Parathyroid adenoma (tissue), 2 donors: ENCODE results near the gene APOBEC2.

Experiments
- H2AFZ ChIP-seq: fragments of 300-600 bp; sonication (generic); one replicate; pipeline ENCODE4 v1.7.0; 2017; ENCODE audit warnings: antibody characterized with exemption, mild to moderate bottlenecking
- H3K27ac ChIP-seq: fragments of 300-600 bp; sonication (generic); one replicate; pipeline ENCODE4 v1.7.0; 2017
- H3K27me3 ChIP-seq: fragments of 300-600 bp; sonication (generic); one replicate; pipeline ENCODE4 v1.7.0; 2017; ENCODE audit warnings: low read length; ENCODE audit not compliant: control insufficient read depth, insufficient read depth
- H3K36me3 ChIP-seq: fragments of 300-600 bp; sonication (generic); one replicate; pipeline ENCODE4 v1.7.0; 2017; ENCODE audit warnings: low read length; ENCODE audit not compliant: control insufficient read depth, insufficient read depth
- H3K4me1 ChIP-seq: fragments of 300-600 bp; sonication (generic); one replicate; pipeline ENCODE4 v1.7.0; 2017; ENCODE audit warnings: control low read depth
- H3K4me2 ChIP-seq: fragments of 300-600 bp; sonication (generic); one replicate; pipeline ENCODE4 v1.7.0; 2017; ENCODE audit warnings: low read length
- H3K4me3 ChIP-seq: fragments of 300-600 bp; sonication (generic); one replicate; pipeline ENCODE4 v1.7.0; 2017; ENCODE audit warnings: low read depth, low read length
- H3K79me2 ChIP-seq: fragments of 300-600 bp; sonication (generic); one replicate; pipeline ENCODE4 v1.7.0; 2017; ENCODE audit warnings: control low read depth
- H3K9ac ChIP-seq: fragments of 300-600 bp; sonication (generic); one replicate; pipeline ENCODE4 v1.7.0; 2017; ENCODE audit warnings: mild to moderate bottlenecking
- H3K9me3 ChIP-seq: fragments of 300-600 bp; sonication (generic); one replicate; pipeline ENCODE4 v1.7.0; 2017; ENCODE audit warnings: low read length; ENCODE audit not compliant: control insufficient read depth
- TF ChIP-seq, protein P1 (sequence below): fragments of 300-600 bp; sonication (generic); IDR thresholded peaks from one replicate; pipeline ENCODE4 v1.7.0; 2017; ENCODE audit warnings: antibody characterized with exemption, mild to moderate bottlenecking
- donor health status: primary hyperparathyroidism.

The APOBEC2 gene

DNA sequence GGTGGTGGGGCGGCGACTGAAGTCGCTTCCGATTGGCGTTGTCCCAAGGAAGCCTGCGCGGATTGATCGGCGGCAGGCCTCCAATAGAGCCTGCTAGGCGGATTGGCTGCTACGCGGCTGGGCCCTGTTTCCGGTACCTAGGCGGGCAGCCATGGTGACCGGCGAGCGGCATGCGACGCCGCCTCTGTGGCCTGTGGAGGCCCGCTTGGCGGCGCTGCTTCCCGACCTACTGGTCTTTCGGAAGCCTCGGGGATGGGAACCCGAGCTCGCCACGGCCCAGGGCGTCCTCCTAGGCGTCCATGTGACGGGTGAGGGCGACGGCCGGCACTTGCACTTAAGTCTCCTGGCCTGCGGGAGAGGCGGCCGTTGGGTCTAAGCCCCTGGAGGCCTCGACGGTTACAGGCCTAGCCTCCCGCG lies 47.9 kb downstream of the APOBEC2 start:
- H3K4me1 ChIP-seq, result no peaks in the 10 kb centered on the region
- TF ChIP-seq, protein P1, sequence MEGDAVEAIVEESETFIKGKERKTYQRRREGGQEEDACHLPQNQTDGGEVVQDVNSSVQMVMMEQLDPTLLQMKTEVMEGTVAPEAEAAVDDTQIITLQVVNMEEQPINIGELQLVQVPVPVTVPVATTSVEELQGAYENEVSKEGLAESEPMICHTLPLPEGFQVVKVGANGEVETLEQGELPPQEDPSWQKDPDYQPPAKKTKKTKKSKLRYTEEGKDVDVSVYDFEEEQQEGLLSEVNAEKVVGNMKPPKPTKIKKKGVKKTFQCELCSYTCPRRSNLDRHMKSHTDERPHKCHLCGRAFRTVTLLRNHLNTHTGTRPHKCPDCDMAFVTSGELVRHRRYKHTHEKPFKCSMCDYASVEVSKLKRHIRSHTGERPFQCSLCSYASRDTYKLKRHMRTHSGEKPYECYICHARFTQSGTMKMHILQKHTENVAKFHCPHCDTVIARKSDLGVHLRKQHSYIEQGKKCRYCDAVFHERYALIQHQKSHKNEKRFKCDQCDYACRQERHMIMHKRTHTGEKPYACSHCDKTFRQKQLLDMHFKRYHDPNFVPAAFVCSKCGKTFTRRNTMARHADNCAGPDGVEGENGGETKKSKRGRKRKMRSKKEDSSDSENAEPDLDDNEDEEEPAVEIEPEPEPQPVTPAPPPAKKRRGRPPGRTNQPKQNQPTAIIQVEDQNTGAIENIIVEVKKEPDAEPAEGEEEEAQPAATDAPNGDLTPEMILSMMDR, result no peak
- H3K9me3 ChIP-seq, result no peaks in the 10 kb centered on the region
- H3K79me2 ChIP-seq, result no peaks in the 10 kb centered on the region
- no peak overlapping the region for H3K4me3 ChIP-seq
- no peak overlapping the region for H3K4me2 ChIP-seq
- no peaks in the 10 kb centered on the region for H3K27me3 ChIP-seq
- H3K36me3 ChIP-seq, result no peaks in the 10 kb centered on the region
- H3K27ac ChIP-seq, result no peak overlapping the region
- no peak overlapping the region for H2AFZ ChIP-seq
- no peak overlapping the region for H3K9ac ChIP-seq

DNA sequence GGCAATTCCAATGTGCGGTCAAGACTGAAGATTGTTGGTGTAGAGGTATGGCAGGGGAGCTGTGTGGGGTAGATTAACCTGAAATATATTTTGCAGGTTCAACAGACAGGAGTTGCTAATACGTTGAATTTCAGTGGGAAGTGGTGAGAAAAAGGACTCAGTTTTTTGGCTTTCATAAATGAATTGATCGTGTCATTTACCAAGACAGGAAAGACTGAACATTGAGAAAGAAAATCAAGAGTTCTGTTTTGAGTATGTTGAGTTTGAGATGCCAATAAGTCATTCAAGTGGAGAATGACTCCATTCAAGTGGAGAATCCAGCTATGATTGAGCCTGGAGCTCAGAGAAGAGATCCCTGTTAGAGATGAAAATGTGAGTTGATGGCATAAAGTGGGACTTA lies 50.8 kb downstream of the APOBEC2 start:
- H3K9me3 ChIP-seq, result no peaks in the 10 kb centered on the region
- H3K27ac ChIP-seq, result no peak overlapping the region
- H3K4me3 ChIP-seq, result no peak overlapping the region
- H2AFZ ChIP-seq, result no peak overlapping the region
- TF ChIP-seq, protein P1, result no peak
- H3K27me3 ChIP-seq, result no peaks in the 10 kb centered on the region
- no peaks in the 10 kb centered on the region for H3K4me1 ChIP-seq
- H3K9ac ChIP-seq, result no peak overlapping the region
- H3K36me3 ChIP-seq, result no peaks in the 10 kb centered on the region
- no peaks in the 10 kb centered on the region for H3K79me2 ChIP-seq
- no peak overlapping the region for H3K4me2 ChIP-seq

GRCh38 chr6:41111017-41111416 lies 58.0 kb downstream of the APOBEC2 start:
- Histone ChIP-seq H3K4me3 (no peak overlapping the region), H3K9me3 (no peaks in the 10 kb centered on the region), H3K79me2 (no peaks in the 10 kb centered on the region), H3K4me2 (no peak overlapping the region), H3K36me3 (no peaks in the 10 kb centered on the region), H2AFZ (no peak overlapping the region), H3K4me1 (no peaks in the 10 kb centered on the region), H3K27ac (no peak overlapping the region), H3K9ac (no peak overlapping the region), H3K27me3 (no peaks in the 10 kb centered on the region)
- TF ChIP-seq, protein P1, result no peak
